VCaP (cell line): ENCODE measurements around the gene RNF168.
A peak's percentile ranks its signal among the peaks of the same experiment; 100 is the strongest.
"Not testable (repeated sequence)": the region's sequence is repeated elsewhere in the genome, so short reads cannot be mapped to it uniquely, and the experiment has no call there.

Experiments
- H3K27ac ChIP-seq: fragments of 450-650 bp; 2 replicates; pipeline ENCODE4 v1.5.1; 2017
- TF ChIP-seq, protein P1 (sequence below): fragments of 450-650 bp; conservative IDR thresholded peaks from 2 replicates; pipeline ENCODE4 v1.5.1; 2017; ENCODE audit warnings: mild to moderate bottlenecking, moderate library complexity

Gene RNF168

DNA sequence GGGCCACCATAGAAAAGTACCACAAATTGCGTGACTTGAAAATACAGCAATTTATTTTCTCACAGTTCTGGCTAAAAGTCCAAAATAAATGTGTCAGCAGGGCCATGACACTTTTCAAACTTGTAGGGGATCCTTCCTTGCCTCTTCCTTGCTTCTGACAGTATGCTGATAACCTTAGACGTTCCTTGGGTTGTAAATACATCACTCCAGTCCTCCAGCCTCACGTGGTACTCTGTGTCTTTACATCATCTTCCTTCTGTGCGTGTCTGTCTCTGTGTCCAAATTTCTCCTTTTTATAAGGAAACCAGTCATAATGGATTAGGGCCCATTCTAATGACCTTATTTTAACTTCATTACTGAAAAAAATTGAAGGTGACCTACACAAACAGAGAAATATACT, 7.4 kb downstream of the RNF168 start:
- no peak overlapping the region for H3K27ac ChIP-seq
- TF ChIP-seq, protein P1, sequence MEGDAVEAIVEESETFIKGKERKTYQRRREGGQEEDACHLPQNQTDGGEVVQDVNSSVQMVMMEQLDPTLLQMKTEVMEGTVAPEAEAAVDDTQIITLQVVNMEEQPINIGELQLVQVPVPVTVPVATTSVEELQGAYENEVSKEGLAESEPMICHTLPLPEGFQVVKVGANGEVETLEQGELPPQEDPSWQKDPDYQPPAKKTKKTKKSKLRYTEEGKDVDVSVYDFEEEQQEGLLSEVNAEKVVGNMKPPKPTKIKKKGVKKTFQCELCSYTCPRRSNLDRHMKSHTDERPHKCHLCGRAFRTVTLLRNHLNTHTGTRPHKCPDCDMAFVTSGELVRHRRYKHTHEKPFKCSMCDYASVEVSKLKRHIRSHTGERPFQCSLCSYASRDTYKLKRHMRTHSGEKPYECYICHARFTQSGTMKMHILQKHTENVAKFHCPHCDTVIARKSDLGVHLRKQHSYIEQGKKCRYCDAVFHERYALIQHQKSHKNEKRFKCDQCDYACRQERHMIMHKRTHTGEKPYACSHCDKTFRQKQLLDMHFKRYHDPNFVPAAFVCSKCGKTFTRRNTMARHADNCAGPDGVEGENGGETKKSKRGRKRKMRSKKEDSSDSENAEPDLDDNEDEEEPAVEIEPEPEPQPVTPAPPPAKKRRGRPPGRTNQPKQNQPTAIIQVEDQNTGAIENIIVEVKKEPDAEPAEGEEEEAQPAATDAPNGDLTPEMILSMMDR = no peak

DNA sequence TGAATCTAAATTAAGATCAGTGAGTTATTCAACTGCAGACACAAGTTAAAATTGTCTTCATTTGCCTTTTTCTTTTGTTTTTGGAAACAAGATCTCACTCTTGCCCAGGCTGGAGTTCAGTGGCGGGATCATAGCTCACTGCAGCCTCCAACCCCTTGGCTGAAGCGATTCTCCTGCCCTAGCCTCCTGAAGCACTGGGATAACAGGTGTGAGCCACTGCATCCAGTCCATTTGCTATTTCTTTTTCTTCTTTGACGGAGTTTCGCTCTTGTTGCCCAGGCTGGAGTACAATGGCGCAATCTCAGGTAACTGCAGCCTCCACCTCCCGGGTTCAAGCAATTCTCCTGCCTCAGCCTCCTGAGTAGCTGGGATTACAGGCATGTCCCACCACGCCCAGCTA, 10.3 kb downstream of the RNF168 start:
- no peak overlapping the region for H3K27ac ChIP-seq
- TF ChIP-seq, protein P1 = no peak

DNA sequence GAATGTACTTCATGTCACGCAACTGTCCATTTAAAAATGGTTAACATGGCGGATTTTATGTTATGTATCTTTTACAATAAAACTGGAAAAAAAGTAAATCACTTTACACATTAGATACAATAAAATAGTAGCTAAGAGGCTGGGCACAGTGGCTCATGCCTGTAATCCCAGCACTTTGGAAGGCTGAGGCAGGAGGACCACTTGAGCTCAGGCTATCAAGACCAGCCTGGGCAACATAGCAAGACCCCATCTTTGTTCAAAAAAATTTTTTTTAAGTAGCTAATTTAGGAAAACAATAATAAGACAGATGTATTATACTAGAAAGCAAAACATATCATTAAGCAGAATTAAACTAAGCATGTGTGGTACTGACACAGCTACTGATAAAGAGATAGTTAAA, 11.5 kb downstream of the RNF168 start:
- no peak overlapping the region for H3K27ac ChIP-seq
- TF ChIP-seq, protein P1 = no peak

- TF ChIP-seq, protein P1 = no peak
- H3K27ac ChIP-seq = no peak overlapping the region
Measured at GRCh38 chr3:196489747-196490146, 13.8 kb downstream of the RNF168 start.

DNA sequence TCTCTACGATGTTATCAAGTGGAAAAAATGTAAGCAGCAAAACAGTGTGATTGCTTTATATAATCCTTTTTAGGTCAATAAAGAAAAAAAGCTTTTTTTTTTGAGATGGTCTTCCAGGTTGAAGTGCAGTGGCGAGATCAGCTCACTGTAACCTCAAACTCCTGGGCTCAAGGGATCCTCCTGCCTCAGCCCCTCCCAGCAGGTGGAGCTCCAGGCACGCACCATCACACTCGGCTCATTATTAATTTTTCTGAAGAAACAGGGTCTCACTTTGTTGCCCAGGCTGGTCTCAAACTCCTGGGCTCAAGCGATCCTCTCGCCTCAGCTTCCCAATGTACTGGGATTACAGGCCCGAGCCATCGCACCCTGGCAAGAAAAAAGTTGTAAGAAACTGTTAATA, 17.3 kb downstream of the RNF168 start:
- TF ChIP-seq, protein P1 = peak; percentile 78
- H3K27ac ChIP-seq = no peak overlapping the region

DNA sequence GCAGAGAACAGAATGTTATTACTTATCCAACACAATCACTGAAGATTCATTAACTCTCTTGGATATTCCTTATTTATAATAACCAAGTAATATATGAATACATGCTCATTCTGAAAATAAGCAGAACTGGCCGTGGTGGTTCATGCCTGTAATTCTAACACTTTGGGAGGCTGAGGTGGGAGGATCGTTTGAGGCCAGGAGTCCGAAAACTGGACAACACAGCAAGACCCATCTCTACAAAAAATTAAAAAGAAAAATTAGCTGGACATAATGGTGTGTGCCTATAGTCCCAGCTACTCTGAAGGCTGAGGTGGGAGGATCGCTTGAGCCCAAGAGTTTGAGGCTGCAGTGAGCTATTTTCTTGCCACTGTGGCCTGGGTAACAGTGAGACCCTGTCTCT, 25.9 kb downstream of the RNF168 start:
- TF ChIP-seq, protein P1 = no peak
- H3K27ac ChIP-seq = no peak overlapping the region

- H3K27ac ChIP-seq = no peak overlapping the region
- TF ChIP-seq, protein P1 = no peak
Measured at GRCh38 chr3:196472286-196472685, 31.3 kb downstream of the RNF168 start.

GRCh38 chr3:196471551-196471950, 32.0 kb downstream of the RNF168 start:
- no peak overlapping the region for H3K27ac ChIP-seq
- TF ChIP-seq, protein P1 = no peak

DNA sequence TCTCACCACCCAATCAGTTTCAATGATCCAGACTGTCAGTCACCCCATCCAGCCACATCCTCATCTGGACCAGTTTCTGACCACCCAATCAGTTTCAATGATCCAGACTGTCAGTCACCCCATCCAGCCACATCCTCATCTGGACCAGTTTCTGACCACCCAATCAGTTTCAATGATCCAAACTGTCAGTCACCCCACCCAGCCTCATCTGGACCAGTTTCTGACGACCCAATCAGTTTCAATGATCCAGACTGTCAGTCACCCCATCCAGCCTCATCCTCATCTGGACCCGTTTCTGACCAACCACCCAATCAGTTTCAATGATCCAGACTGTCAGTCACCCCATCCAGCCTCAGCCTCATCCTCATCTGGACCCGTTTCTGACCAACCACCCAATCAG, 33.4 kb downstream of the RNF168 start:
- H3K27ac ChIP-seq = not testable (repeated sequence)
